ENCODE results near the gene RBM19. TPM values are rescaled to one million over a fixed set of nuclear protein-coding genes. Genes with fewer than 3 reads are reported as not detected.

Gene RBM19
- total RNA-seq, 2 experiments from 2014 or later: 29.6 to 33.8 TPM

- H3K36me3 Mint-ChIP-seq (ENCODE audit: low read depth): no peaks in the 10 kb centered on the region
- H3K4me1 Mint-ChIP-seq (ENCODE audit: low read depth): peaks cover 19% of the 10 kb centered on the region
- H3K27ac Mint-ChIP-seq: no peak overlapping the region
- no peaks in the 10 kb centered on the region for H3K9me3 Mint-ChIP-seq (ENCODE audit: insufficient read depth)
- ATAC-seq: peak; percentile 59
- no peaks in the 10 kb centered on the region for H3K27me3 Mint-ChIP-seq (ENCODE audit: low read depth)
- peak; percentile 29 for DNase-seq
- ChIA-PET CTCF (interaction anchor here (1.1 to 1.2 kb wide), 2 partner anchors 10 to 104 kb away, joined by 3 to 4 read pairs; no protein-coding TSS in a partner anchor), POLR2A (no interaction called here)
- H3K4me3 Mint-ChIP-seq: no peak overlapping the region
Observed at GRCh38 chr12:113862590-113863454, 103.3 kb downstream of the RBM19 start.

DNA sequence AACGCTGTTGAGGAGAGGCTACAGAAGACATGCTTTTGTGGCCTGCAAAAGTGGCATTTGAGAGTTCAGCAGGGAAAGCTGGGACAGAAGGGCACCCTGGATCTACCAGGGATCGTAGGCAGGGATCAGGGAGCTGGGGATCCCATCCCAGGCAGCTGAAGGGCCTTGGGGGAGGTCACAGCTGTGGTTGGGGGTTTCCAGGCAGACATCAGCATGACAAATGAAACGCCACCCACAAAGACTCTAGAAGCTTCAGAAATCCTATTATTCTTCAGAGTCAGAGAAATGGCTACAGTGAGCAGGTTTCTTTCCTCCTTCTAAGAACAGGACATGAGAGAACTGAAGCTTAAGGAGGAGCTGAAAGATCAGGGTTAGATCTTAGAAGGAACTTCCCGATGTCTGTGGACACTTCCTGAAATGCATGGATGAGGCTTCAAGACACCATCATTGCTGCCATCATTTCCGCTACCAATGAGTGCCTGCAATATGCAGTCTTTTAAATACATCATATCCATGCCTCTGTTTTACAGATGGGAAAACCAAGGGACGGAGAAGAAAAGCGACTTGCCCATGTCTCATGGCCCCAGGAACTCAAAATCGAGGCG is 104.3 kb downstream of the RBM19 start:
- ChIA-PET CTCF (interaction anchor here (1.1 to 1.2 kb wide), 2 partner anchors 9 to 105 kb away, joined by 3 to 4 read pairs; no protein-coding TSS in a partner anchor), POLR2A (no interaction called here)
- no peak for DNase-seq
- no peak overlapping the region for H3K27ac Mint-ChIP-seq
- H3K36me3 Mint-ChIP-seq (ENCODE audit: low read depth): no peaks in the 10 kb centered on the region
- H3K4me3 Mint-ChIP-seq: no peak overlapping the region
- no peaks in the 10 kb centered on the region for H3K27me3 Mint-ChIP-seq (ENCODE audit: low read depth)
- H3K4me1 Mint-ChIP-seq (ENCODE audit: low read depth): peaks cover 19% of the 10 kb centered on the region
- no peaks in the 10 kb centered on the region for H3K9me3 Mint-ChIP-seq (ENCODE audit: insufficient read depth)
- ATAC-seq: no peak

- no peaks in the 10 kb centered on the region for H3K27me3 Mint-ChIP-seq (ENCODE audit: low read depth)
- peaks cover 19% of the 10 kb centered on the region for H3K4me1 Mint-ChIP-seq (ENCODE audit: low read depth)
- H3K4me3 Mint-ChIP-seq: no peak overlapping the region
- DNase-seq (no peak), ATAC-seq (no peak)
- no peak overlapping the region for H3K27ac Mint-ChIP-seq
- no peaks in the 10 kb centered on the region for H3K36me3 Mint-ChIP-seq (ENCODE audit: low read depth)
- POLR2A ChIA-PET: no interaction called here
- CTCF ChIA-PET: no interaction called here
- no peaks in the 10 kb centered on the region for H3K9me3 Mint-ChIP-seq (ENCODE audit: insufficient read depth)
Observed at GRCh38 chr12:113860950-113861349, 105.2 kb downstream of the RBM19 start.

DNA sequence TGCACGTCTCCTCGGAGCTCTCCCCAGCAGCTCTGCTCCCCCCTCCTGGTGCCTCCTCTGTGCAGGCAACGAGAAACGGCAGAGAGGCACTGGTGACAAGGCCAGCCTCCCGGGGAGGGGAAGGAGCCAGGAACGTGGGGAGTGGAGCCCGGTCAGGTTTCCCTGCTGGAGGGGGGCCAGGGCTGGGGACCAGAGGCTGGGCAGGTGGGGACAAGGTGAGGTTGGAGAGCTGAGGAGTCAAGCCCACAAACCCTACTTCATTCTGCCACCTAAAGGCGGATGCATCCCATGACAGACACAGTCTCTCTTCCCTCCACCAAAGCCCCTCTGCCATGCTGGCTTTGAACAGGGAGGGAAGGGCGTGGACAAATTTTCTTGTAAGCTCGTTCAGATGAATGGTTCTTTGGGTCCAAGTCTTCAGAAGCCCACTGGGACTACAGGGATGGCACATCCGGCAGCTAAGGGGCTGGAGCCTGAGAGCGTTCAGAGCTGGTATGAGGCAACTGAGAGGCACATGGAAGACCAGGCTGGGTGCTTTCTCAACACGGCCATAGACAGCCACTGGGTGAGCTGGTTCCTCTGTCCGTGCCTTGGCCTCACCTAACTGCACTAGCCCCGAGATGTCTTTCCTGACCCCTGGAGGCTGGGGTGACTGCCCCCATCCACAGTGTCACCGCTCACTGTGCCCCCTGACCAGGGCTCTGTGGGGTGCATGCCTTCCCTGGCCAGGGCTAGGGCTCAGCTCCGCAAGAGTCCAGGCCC is 105.9 kb downstream of the RBM19 start:
- DNase-seq (no peak), ATAC-seq (no peak)
- POLR2A ChIA-PET: no interaction called here
- CTCF ChIA-PET: no interaction called here
- Mint-ChIP-seq H3K4me3 (no peak overlapping the region), H3K4me1 (ENCODE audit: low read depth) (peaks cover 19% of the 10 kb centered on the region), H3K9me3 (ENCODE audit: insufficient read depth) (no peaks in the 10 kb centered on the region), H3K27ac (no peak overlapping the region), H3K36me3 (ENCODE audit: low read depth) (no peaks in the 10 kb centered on the region), H3K27me3 (ENCODE audit: low read depth) (no peaks in the 10 kb centered on the region)

DNA sequence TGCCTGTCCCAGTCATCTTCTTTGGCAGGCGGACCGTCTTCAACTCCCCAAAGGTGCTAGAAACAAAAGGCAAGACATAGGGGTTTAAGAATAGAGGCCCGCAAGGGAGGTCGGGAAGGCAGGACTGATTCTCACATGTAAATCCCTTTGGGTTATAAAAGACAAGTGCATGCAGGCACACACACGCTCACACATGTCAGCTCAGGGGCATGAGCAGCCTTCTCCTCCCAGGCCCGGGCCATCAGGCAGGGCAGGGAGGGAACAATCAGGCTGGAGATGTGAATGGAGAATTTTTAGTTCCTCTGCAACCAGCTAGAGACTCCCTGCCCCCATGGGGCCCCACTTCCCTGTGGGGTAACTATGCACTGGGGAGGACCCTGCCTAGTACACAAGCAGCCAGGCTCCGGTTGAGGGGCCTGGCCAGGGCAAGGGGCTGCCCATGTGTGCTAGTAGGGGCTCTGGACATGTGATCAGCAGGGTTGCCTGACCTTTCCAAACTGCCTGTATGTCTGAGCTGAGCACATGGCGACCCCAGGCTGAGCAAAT is 107.2 kb downstream of the RBM19 start:
- no peak overlapping the region for H3K27ac Mint-ChIP-seq
- CTCF ChIA-PET: no interaction called here
- no peak overlapping the region for H3K4me3 Mint-ChIP-seq

GRCh38 chr12:113857371-113857770 is 108.8 kb downstream of the RBM19 start:
- no peak overlapping the region for H3K4me3 Mint-ChIP-seq
- POLR2A ChIA-PET: no interaction called here
- H3K36me3 Mint-ChIP-seq (ENCODE audit: low read depth): no peaks in the 10 kb centered on the region

More for the DNA sequence above, 107.2 kb downstream of the RBM19 start:
- peaks cover 19% of the 10 kb centered on the region for H3K4me1 Mint-ChIP-seq (ENCODE audit: low read depth)
- DNase-seq (no peak), ATAC-seq (no peak)
- POLR2A ChIA-PET: no interaction called here
- no peaks in the 10 kb centered on the region for H3K9me3 Mint-ChIP-seq (ENCODE audit: insufficient read depth)
- H3K27me3 Mint-ChIP-seq (ENCODE audit: low read depth): no peaks in the 10 kb centered on the region
- no peaks in the 10 kb centered on the region for H3K36me3 Mint-ChIP-seq (ENCODE audit: low read depth)

DNA sequence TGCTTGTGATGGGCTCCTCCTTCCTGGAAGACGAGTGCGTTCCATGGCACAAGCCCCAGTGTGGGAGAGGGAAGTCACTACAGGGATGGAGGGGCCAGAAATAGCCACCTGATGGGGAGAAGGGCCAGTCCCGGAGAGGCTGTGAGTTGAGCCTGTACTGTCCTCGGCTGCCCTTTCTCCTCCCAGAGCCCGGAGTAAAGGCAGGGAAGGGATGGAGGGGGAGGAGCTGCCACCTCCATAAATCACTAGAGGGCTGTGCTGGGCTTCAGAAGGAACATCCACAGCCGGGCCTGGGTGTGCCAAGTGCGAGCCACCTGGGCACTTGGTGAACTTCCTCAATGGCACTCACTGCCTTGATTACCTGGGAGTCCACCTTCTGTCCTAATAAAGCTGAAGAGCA is 110.1 kb downstream of the RBM19 start:
- Mint-ChIP-seq H3K27me3 (ENCODE audit: low read depth) (no peaks in the 10 kb centered on the region), H3K4me1 (ENCODE audit: low read depth) (no peaks in the 10 kb centered on the region), H3K4me3 (no peak overlapping the region), H3K27ac (no peak overlapping the region), H3K36me3 (ENCODE audit: low read depth) (no peaks in the 10 kb centered on the region), H3K9me3 (ENCODE audit: insufficient read depth) (no peaks in the 10 kb centered on the region)
- CTCF ChIA-PET: no interaction called here
- DNase-seq (no peak), ATAC-seq (no peak)
- POLR2A ChIA-PET: no interaction called here

More at GRCh38 chr12:113857371-113857770, 108.8 kb downstream of the RBM19 start:
- Mint-ChIP-seq H3K4me1 (ENCODE audit: low read depth) (peaks cover 6% of the 10 kb centered on the region), H3K27me3 (ENCODE audit: low read depth) (no peaks in the 10 kb centered on the region), H3K9me3 (ENCODE audit: insufficient read depth) (no peaks in the 10 kb centered on the region), H3K27ac (no peak overlapping the region)
- CTCF ChIA-PET: no interaction called here
- DNase-seq (no peak), ATAC-seq (no peak)

DNA sequence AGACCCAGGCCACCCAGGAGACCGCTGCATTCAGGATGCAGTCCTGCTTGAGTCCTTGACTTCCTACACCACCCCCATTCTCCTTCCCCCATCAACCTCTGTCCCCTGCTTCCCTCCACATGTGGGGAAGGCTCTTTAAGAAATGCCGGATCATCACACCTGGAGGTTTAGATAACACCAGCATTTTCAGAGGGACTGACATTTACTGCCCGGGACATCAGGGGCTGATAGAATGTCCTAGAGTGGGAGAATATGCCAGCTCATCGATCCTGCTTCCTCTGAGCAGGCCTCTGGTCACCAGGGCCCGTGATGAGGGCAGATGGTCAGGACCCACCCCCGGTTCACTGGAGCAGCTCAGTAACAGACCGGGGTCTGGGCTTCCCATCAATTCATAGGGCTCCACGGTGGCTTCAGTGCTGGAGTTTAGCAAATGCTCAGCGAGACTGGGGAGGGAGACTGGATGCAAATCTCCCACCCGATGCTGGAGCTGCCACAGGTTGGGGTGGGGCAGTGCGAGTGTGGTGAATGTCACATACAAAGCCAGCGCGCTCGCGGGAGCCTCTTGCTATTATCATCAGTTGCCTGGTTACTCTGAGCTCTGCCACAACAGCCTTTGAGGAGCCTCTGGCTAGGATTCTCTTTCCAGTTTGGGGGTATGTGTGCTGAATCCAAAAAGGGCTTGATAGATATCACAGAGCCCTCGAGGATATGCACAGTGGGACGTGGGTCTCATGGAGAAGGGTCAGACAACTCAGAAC is 111.6 kb downstream of the RBM19 start:
- no peak overlapping the region for H3K4me3 Mint-ChIP-seq
- POLR2A ChIA-PET: no interaction called here
- no peak overlapping the region for H3K27ac Mint-ChIP-seq
- H3K4me1 Mint-ChIP-seq (ENCODE audit: low read depth): no peaks in the 10 kb centered on the region
- no peaks in the 10 kb centered on the region for H3K27me3 Mint-ChIP-seq (ENCODE audit: low read depth)
- no peaks in the 10 kb centered on the region for H3K9me3 Mint-ChIP-seq (ENCODE audit: insufficient read depth)
- H3K36me3 Mint-ChIP-seq (ENCODE audit: low read depth): no peaks in the 10 kb centered on the region
- no peak for DNase-seq
- CTCF ChIA-PET: no interaction called here
- ATAC-seq: no peak

- ChIA-PET CTCF (no interaction called here), POLR2A (no interaction called here)
- Mint-ChIP-seq H3K9me3 (ENCODE audit: insufficient read depth) (no peaks in the 10 kb centered on the region), H3K27ac (no peak overlapping the region), H3K4me1 (ENCODE audit: low read depth) (no peaks in the 10 kb centered on the region), H3K4me3 (no peak overlapping the region), H3K27me3 (ENCODE audit: low read depth) (no peaks in the 10 kb centered on the region), H3K36me3 (ENCODE audit: low read depth) (no peaks in the 10 kb centered on the region)
- ATAC-seq (no peak), DNase-seq (no peak)
Observed at GRCh38 chr12:113853491-113853890, 112.6 kb downstream of the RBM19 start.

GRCh38 chr12:113852695-113853490 is 113.2 kb downstream of the RBM19 start:
- no peak overlapping the region for H3K27ac Mint-ChIP-seq
- ATAC-seq (no peak), DNase-seq (no peak)
- no peaks in the 10 kb centered on the region for H3K36me3 Mint-ChIP-seq (ENCODE audit: low read depth)
- H3K9me3 Mint-ChIP-seq (ENCODE audit: insufficient read depth): no peaks in the 10 kb centered on the region
- no peaks in the 10 kb centered on the region for H3K27me3 Mint-ChIP-seq (ENCODE audit: low read depth)
- ChIA-PET CTCF (interaction anchor here (1.0 kb wide), 1 partner anchor 10 kb away, joined by 3 read pairs; no protein-coding TSS in a partner anchor), POLR2A (no interaction called here)
- no peak overlapping the region for H3K4me3 Mint-ChIP-seq
- no peaks in the 10 kb centered on the region for H3K4me1 Mint-ChIP-seq (ENCODE audit: low read depth)

DNA sequence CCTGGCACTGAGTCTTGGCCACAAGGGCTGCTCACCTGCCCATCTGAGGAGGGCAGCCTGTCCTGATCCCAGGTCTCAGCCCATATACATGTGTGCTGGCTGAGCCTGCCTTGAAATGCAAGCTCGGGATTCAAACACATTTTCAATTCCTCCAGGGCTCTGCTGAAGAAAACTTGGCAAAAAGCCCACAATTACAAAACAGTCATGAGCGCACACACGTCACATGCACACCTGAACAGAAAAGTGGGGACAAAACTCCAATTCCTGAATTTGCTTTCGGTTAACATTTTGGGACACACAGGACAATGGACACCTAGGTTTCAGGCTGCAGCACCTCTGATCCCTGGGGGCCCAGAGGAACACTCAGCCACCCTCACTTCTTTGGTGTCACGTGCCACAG is 113.9 kb downstream of the RBM19 start:
- CTCF ChIA-PET: interaction anchor here (1.0 kb wide), 1 partner anchor 10 kb away, joined by 3 read pairs; no protein-coding TSS in a partner anchor
- Mint-ChIP-seq H3K9me3 (ENCODE audit: insufficient read depth) (no peaks in the 10 kb centered on the region), H3K27me3 (ENCODE audit: low read depth) (no peaks in the 10 kb centered on the region), H3K27ac (no peak overlapping the region), H3K4me1 (ENCODE audit: low read depth) (no peaks in the 10 kb centered on the region), H3K4me3 (no peak overlapping the region), H3K36me3 (ENCODE audit: low read depth) (no peaks in the 10 kb centered on the region)
- ATAC-seq: no peak
- POLR2A ChIA-PET: no interaction called here
- no peak for DNase-seq
